RKO (cell line): ENCODE data around the gene HOATZ.
A peak's percentile ranks its signal among the peaks of the same experiment; 100 is the strongest.

Experiments used
- DNase-seq: peaks from one replicate; pipeline ENCODE4 v3.0.0-alpha.2; 2016; ENCODE audit warnings: low spot score

Gene HOATZ

DNA sequence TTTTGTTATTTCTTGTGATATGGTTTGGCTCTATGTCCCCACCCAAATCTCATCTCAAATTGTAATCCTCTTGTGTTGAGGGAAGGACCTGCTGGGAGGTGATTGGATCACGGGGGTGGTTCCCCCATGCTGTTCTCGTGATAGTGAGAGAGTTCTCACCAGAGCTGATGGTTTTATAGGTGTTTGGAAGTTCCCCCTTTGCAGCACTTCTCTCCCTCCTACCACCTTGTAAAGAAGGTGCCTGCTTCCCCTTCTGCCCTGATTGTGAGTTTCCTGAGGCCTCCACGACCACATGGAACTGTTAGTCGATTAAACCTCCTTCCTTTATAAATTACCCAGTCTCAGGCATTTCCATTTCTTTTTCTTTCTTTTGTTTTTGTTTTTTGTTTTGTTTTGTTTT, 63.2 kb downstream of the HOATZ start:
- no peak for DNase-seq

DNA sequence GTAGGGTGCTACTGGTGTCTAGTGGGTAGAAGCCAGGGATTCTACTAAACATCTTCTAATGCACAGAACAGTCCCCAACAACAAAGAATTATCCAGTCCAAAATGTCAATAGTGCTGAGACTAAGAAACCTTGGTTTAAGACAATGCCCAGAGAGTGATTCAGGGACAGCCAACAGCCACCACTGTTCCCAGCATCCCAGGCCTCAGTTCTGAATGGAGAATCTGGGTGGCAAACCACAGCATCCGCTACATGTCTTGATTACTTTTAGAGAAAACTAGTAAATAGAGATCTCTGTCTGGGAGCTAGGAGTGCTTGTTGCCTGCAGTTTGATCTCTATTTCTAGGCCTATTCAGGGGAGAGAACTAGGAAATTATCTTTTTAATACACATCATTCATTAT, 66.8 kb downstream of the HOATZ start:
- DNase-seq = no peak

DNA sequence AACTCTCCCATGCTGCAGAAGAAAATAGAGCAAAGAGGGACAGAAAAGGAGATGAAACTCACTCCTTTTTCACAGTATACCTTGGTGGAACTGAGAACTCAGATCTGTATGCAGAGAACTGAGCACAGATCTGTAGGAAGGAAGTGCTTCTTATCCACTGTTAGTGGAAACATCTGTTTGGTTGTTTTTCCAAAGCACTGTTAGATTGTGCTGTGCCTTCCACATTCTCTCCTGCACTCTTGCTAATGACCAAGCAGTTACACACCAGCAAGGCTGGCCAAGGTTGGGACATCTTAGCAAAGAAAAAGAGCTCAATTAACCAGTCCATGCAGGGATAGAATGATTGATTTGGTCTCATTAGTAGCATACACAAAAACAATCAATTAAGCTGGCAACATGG, 67.6 kb downstream of the HOATZ start:
- DNase-seq = no peak

DNA sequence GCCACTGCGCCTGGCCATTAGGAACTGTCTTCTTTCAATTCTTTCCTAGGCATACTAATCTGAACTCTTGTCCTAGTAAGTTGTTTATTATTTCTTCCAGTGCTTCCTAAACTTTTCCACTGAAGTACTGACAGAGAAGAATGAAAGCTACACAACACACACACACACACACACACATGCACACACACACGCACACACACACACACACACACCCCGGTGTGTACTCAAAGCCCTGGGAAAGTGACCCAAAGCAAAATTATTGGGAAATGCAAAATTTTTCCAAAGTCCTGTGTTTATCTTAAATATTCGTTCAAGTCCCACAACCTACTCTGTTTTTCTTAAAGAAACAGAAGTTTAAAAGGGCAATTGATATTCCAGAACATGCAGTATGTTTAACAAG, 68.3 kb downstream of the HOATZ start:
- DNase-seq = no peak

DNA sequence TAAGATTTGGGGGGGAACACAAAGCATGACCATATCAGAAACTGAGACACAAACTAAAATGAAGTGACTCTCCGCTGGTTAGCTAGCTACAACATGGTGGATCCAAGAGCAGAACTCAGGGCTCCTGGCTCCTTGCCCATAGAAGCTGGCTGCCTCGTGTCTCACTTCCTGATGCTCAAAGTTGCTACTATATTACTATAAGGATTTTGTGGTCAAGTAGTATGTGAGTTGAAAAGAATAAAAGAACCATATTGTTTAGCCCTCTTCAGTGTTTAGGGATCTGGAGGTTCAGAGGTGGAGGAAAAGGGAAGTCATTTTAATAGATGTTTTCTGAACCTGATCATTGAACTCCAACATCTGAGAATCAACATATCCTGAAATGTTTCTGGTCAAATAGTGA, 70.8 kb downstream of the HOATZ start:
- DNase-seq = peak; percentile 34

DNA sequence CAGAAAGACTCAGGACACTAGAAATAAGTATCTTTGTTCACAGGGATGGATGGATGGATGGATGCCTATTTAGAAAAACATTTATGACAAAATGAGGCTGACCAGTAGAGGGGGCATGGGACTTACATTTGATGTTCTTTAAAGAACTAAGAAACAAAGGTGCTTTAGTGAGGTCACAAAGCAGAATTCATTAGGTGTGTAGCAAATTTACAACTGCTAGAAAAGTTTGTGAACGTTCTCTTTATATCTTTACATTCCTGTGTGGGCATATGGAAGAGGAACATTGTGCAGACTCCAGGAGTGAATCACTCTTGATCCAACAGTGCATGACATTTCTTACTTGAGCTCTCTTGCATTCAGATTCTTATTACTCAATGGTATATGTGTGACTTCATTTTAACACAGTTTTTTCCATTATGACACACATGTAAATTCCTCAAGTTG, 71.8 kb downstream of the HOATZ start:
- peak; percentile 66 for DNase-seq
